Activated CD8-positive, alpha-beta memory T cell treated with anti-CD3 and anti-CD28 coated beads for 24 hours (primary cell): Measurements from ENCODE around the gene L3MBTL3.
"Not testable (repeated sequence)": the region's sequence is repeated elsewhere in the genome, so short reads cannot be mapped to it uniquely, and the experiment has no call there.

Experiments
- DNase-seq: peaks from one replicate; pipeline ENCODE4 v3.0.0-alpha.2; 2020

The L3MBTL3 gene

GRCh38 chr6:130147111-130147510 lies 128.7 kb downstream of the L3MBTL3 start:
- no peak for DNase-seq

- DNase-seq: no peak
Measured at GRCh38 chr6:130148181-130148580, 129.8 kb downstream of the L3MBTL3 start.

DNA sequence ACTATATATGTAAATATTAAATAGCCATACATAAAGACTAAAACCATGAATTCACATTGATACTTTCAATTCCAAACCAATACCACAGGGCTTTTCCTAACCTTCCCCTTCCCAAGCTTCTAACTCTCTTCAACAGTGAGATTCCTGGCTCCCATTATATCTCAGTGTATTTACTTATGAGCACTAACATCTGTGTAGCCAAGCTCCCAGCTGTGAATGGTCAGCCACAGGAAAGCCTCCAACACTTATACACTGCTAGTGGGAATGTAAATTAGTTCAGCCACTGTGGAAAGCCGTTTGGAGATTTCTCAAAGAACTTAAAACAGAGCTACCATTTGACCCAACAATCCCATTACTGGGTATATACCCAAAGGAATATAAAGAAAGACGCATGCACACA lies 130.6 kb downstream of the L3MBTL3 start:
- not testable (repeated sequence) for DNase-seq

- no peak for DNase-seq
Measured at GRCh38 chr6:130150906-130151305, 132.5 kb downstream of the L3MBTL3 start.

DNA sequence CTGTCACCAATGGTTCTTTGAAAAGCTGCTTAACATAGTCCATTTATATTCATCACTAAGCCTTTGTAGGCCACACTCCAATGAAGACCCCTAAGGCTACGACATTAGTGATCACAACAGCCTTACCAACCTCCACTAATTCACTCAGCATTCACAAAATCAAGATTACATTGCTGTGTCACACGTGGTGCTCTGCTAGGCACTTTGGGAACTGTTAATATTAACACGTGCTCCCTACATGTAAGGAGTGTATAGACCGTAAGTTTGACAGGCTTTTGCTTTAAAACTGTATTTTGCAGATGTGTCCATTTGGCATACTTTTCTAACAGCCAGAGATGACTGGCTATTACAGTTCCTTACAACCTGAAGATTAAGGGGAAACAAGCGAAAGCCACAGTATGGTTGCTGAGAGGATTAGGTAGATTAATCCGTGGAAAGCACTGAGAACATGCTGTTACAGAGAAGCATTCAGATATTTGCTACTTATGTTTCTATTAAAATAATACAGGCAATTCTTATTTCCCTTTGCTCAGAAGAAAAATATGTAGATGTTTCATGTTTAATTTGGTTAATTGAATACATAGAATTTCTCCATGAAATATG lies 134.6 kb downstream of the L3MBTL3 start:
- no peak for DNase-seq

DNA sequence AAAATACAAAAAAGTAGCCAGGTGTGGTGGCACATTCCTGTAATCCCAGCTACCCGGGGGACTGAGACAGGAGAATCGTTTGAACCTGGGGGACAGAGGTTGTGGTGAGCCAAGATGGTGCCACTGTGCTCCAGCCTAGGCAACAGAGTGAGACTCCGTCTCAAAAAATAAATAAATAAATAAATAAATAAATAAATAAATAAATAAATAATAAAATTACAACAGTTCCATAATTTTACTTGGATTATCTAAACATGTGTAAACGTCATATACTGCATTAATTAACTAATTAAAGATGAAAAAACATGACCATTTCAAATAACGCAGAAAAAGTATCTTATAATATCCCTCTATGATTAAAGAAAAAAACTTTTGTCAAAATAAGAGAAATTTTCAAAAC lies 138.5 kb downstream of the L3MBTL3 start:
- no peak for DNase-seq

DNA sequence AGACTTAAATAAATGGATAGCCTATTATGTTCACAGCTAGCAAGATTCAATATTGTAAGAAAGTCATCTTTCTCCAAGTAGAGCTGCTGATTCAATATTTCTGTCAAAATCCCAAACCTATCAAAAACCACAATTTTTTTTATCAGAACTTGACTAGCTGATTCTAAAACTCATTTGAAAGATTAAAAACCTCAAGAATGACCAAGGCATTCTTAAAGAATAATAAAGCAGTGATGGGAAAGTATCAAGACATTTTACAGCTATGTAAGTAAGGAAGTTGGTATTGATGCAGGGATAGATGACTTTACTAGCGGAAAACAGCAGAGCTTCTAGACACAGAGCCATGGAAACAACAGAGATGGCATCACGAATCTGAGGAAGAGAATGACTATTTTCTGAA lies 139.7 kb downstream of the L3MBTL3 start:
- no peak for DNase-seq

- no peak for DNase-seq
Measured at GRCh38 chr6:130158548-130158947, 140.2 kb downstream of the L3MBTL3 start.

GRCh38 chr6:130159956-130160355 lies 141.6 kb downstream of the L3MBTL3 start:
- DNase-seq: no peak

GRCh38 chr6:130161683-130162404 lies 143.5 kb downstream of the L3MBTL3 start:
- DNase-seq: no peak

DNA sequence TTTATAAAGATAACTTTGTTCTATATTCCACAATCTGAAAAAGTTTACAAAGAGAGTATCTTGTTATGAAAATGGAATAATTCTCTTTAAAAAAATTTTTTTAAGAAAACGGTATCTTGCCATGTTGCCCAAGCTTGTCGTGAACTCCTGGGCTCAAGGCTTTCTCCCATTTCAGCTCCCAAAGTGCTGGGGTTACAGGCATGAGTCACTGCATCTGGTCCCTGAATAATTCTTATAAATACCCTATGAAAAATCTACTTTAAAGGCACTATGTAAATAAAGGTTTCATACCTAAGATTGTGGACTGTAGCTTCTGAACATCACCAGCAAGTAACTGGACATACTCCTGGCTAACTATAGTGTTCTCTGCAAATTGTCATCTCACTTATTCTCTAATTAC lies 144.0 kb downstream of the L3MBTL3 start:
- no peak for DNase-seq

- no peak for DNase-seq
Measured at GRCh38 chr6:130163266-130163665, 144.9 kb downstream of the L3MBTL3 start.

DNA sequence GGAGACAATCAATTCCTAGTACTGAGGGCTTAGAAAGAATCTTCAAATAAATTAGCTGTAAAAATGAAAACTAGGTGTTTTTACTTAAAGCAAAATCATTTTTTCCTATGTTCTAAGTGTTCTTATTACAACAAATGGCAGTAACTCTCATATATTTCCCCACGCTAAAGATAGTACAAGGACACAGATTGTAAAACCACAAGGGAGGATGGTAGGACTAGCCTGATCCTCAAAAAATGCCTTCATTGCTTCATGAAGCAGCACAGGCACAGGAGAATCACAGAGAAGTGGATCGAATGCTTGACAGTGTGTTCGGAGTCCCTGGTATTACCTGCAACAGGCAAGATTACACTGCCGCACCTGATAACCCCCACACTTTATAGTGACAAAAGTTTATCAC lies 145.9 kb downstream of the L3MBTL3 start:
- DNase-seq: no peak

- no peak for DNase-seq
Measured at GRCh38 chr6:130167655-130168054, 149.3 kb downstream of the L3MBTL3 start.

- not testable (repeated sequence) for DNase-seq
Measured at GRCh38 chr6:130170160-130170559, 151.8 kb downstream of the L3MBTL3 start.

GRCh38 chr6:130173377-130174004 lies 155.1 kb downstream of the L3MBTL3 start:
- not testable (repeated sequence) for DNase-seq

DNA sequence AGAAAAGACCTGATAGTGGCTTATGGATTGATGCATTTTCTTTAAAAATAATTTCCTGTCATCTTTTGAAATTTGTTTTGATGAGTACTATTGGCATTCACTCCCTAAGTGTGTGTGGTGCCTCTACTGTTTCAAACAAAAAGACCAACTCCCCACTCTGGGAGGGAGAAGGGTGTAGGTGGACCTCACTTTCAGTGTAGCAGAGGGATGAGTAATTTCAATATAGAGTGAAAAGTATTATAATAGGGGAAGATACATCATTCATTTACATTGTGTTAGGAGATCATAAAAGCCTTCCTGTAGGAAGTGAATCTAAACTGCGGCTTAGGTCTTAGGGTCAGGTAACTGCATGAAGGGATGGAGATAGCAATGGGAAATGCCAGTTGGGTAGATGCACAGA lies 158.0 kb downstream of the L3MBTL3 start:
- no peak for DNase-seq

GRCh38 chr6:130178692-130179091 lies 160.3 kb downstream of the L3MBTL3 start:
- DNase-seq: no peak

DNA sequence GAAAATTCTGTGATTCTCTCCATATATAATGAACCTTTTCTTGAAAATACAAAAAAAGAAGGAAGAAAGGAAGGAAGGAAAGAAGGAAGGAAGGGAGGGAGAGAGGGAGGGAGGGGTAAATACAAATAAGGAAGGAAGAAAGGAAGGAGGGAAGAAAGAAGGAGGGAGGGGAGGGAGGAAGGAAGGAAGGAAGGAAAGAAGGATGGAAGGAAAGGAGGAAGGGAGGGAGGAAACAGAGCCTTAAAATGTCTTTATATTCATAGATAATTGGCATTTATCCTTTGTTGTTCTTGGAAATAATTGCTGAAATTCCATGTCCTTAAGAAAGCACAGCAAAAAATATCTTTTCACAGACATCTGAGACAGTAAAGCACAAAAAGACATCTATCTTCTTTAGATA lies 164.1 kb downstream of the L3MBTL3 start:
- no peak for DNase-seq

- DNase-seq: no peak
Measured at GRCh38 chr6:130183271-130184222, 165.2 kb downstream of the L3MBTL3 start.

- no peak for DNase-seq
Measured at GRCh38 chr6:130185658-130186057, 167.3 kb downstream of the L3MBTL3 start.

DNA sequence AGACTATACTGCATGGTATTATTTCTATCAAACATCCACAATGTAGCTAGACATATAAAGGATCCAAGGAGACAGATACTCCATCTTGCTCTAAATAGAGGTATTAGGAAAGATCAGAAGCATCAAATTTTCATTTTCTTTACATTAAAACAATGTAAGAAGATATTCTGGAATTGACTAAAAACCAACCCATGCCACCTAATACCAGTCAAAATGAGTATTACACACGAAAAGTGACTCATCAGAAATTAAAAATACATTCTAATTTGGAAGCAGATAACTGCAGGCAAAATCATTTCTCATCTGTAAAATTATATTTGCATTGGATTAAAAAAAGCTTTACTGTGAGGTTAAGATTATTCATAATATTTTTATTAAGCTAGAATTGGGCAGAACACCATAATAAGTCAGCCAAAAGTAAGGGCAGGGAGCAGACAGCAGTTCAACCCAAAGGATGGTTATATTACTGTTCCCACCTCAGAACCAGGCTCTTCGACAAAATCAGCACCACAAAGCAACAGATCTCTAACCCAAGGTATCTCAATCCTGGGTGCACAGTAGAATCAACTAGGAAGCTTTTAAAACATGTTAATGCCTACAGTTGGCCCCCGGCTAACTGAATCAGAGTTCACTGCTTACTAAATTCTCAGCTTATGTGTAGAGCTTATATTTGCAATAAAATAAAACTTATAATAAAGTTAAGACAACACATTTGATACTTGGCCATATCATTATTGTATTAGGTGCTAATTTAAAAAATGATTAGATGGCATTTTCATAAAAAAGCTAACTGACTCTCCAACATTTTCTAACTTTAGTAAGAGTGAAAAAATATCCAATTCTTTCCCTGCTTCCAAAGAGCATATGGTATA lies 169.2 kb downstream of the L3MBTL3 start:
- no peak for DNase-seq
